DND-41 (cell line): ENCODE results near the gene CAPN5.
"Not testable (repeated sequence)": the region's sequence is repeated elsewhere in the genome, so short reads cannot be mapped to it uniquely, and the experiment has no call there.

Experiments used
- ATAC-seq: fragments of 200-7000 bp; cut with Tn5 transposase; 3 replicates; pipeline ENCODE4 v1.9.1; 2021; ENCODE audit warnings: low read depth; ENCODE audit not compliant: insufficient read depth
- DNase-seq: peaks from one replicate; pipeline ENCODE4 v3.0.0-alpha.2; 2020
- H2AFZ ChIP-seq: 2 replicates; pipeline ENCODE4 v1.6.0; 2012; ENCODE audit warnings: low read depth, low read length
- H3K27ac ChIP-seq: 2 replicates; pipeline ENCODE4 v1.5.1; 2012; ENCODE audit warnings: low read length, inconsistent platforms
- H3K27me3 ChIP-seq: fragments of 200-600 bp; sonication (generic); 2 replicates; pipeline ENCODE4 v1.6.0; 2012; ENCODE audit warnings: low read length, mild to moderate bottlenecking, inconsistent platforms; ENCODE audit not compliant: insufficient read depth, poor library complexity
- H3K36me3 ChIP-seq: 2 replicates; pipeline ENCODE4 v1.5.1; 2012; ENCODE audit warnings: low read length, inconsistent platforms; ENCODE audit not compliant: insufficient read depth
- H3K4me1 ChIP-seq: 2 replicates; pipeline ENCODE4 v1.5.1; 2012; ENCODE audit warnings: mild to moderate bottlenecking, low read length; ENCODE audit not compliant: insufficient read depth
- H3K4me2 ChIP-seq: 2 replicates; pipeline ENCODE4 v1.6.0; 2012; ENCODE audit warnings: mild to moderate bottlenecking, moderate library complexity, low read length, inconsistent platforms; ENCODE audit not compliant: insufficient read depth
- H3K4me3 ChIP-seq, 2 experiments: fragments of 200-600 bp in 1 of 2; shearing (Covaris generic) in 1 of 2; 2 replicates each; pipeline ENCODE4 v1.5.1; 2012 to 2016; ENCODE audit warnings: inconsistent platforms in 2 of 2, low read length in 2 of 2, mild to moderate bottlenecking in 2 of 2, low read depth in 1 of 2, moderate library complexity in 1 of 2
- H3K79me2 ChIP-seq: 2 replicates; pipeline ENCODE4 v1.6.0; 2012; ENCODE audit warnings: low read length, inconsistent platforms; ENCODE audit not compliant: insufficient read depth
- H3K9ac ChIP-seq: 2 replicates; pipeline ENCODE4 v1.6.0; 2012; ENCODE audit warnings: low read depth, mild to moderate bottlenecking, inconsistent platforms, low read length, moderate library complexity
- H3K9me3 ChIP-seq: 2 replicates; pipeline ENCODE4 v1.5.1; 2012; ENCODE audit warnings: low read length, moderate library complexity, mild to moderate bottlenecking, inconsistent platforms; ENCODE audit not compliant: insufficient read depth, severe bottlenecking
- H4K20me1 ChIP-seq: 2 replicates; pipeline ENCODE4 v1.6.0; 2012; ENCODE audit warnings: low read length; ENCODE audit not compliant: insufficient read depth
- CTCF ChIP-seq: IDR thresholded peaks from 2 replicates; pipeline ENCODE4 v1.5.1; 2012; ENCODE audit warnings: borderline replicate concordance, low read length, moderate library complexity, mild to moderate bottlenecking; ENCODE audit not compliant: poor library complexity, severe bottlenecking; ENCODE audit errors: extremely low read depth
- EZH2 ChIP-seq: IDR thresholded peaks from 3 replicates; pipeline ENCODE4 v1.6.1; 2012; ENCODE audit warnings: borderline replicate concordance, low read depth, mild to moderate bottlenecking, moderate library complexity, low read length, inconsistent platforms; ENCODE audit not compliant: severe bottlenecking

CAPN5 gene

GRCh38 chr11:77066229-77067042, at the start of gene CAPN5:
TSS of gene CAPN5 (plus strand) at chr11:77066971. CDS start at chr11:77084887, 17,916 bp downstream.
- Histone ChIP-seq H3K27me3 (no peaks in the 10 kb centered on the region), H4K20me1 (no peaks in the 10 kb centered on the region; the same call in 1 of the 2 replicates), H3K4me3 (peak within 1 kb of the TSS; percentile 48 to 84; a peak in 3 of 4 replicates), H3K79me2 (no peaks in the 10 kb centered on the region), H3K27ac (peak within 1 kb of the TSS; percentile 82), H2AFZ (peak within 1 kb of the TSS; percentile 91), H3K4me2 (peak within 1 kb of the TSS; percentile 84), H3K4me1 (peaks cover 26% of the 10 kb centered on the region), H3K9ac (peak within 1 kb of the TSS; percentile 77), H3K36me3 (no peaks in the 10 kb centered on the region), H3K9me3 (no peaks in the 10 kb centered on the region)
- peak; percentile 89 for DNase-seq
- peak; percentile 83 for ATAC-seq
- no peak for TF ChIP-seq EZH2
- TF ChIP-seq CTCF = peak; percentile 54

- not testable (repeated sequence) for H3K4me3 ChIP-seq, H3K9me3 ChIP-seq, H3K4me1 ChIP-seq, H3K4me2 ChIP-seq, H4K20me1 ChIP-seq, H3K36me3 ChIP-seq, DNase-seq, H2AFZ ChIP-seq, ATAC-seq, H3K27me3 ChIP-seq, H3K9ac ChIP-seq, H3K27ac ChIP-seq, H3K79me2 ChIP-seq
Observed at GRCh38 chr11:77018396-77018924, 48.3 kb upstream of the CAPN5 start.

- Histone ChIP-seq H3K27me3 (no peaks in the 10 kb centered on the region), H4K20me1 (no peaks in the 10 kb centered on the region), H2AFZ (no peak overlapping the region), H3K4me3 (no peak overlapping the region), H3K4me2 (no peak overlapping the region), H3K4me1 (no peaks in the 10 kb centered on the region), H3K79me2 (no peaks in the 10 kb centered on the region), H3K36me3 (no peaks in the 10 kb centered on the region), H3K27ac (no peak overlapping the region), H3K9ac (no peak overlapping the region), H3K9me3 (no peaks in the 10 kb centered on the region)
- no peak for ATAC-seq
- no peak for TF ChIP-seq CTCF
- no peak for DNase-seq
Observed at GRCh38 chr11:77019976-77020595, 46.7 kb upstream of the CAPN5 start.

GRCh38 chr11:77020734-77021133, 46.0 kb upstream of the CAPN5 start:
- Histone ChIP-seq H3K9ac (no peak overlapping the region), H3K4me3 (no peak overlapping the region), H2AFZ (no peak overlapping the region), H3K4me2 (no peak overlapping the region), H3K27me3 (no peaks in the 10 kb centered on the region), H4K20me1 (no peaks in the 10 kb centered on the region), H3K79me2 (no peaks in the 10 kb centered on the region), H3K9me3 (no peaks in the 10 kb centered on the region), H3K4me1 (no peaks in the 10 kb centered on the region), H3K27ac (no peak overlapping the region), H3K36me3 (no peaks in the 10 kb centered on the region)
- DNase-seq (no peak), ATAC-seq (no peak)
- TF ChIP-seq EZH2 = no peak
- no peak for TF ChIP-seq CTCF
